ENCODE data around the gene MINDY4.

Gene MINDY4

DNA sequence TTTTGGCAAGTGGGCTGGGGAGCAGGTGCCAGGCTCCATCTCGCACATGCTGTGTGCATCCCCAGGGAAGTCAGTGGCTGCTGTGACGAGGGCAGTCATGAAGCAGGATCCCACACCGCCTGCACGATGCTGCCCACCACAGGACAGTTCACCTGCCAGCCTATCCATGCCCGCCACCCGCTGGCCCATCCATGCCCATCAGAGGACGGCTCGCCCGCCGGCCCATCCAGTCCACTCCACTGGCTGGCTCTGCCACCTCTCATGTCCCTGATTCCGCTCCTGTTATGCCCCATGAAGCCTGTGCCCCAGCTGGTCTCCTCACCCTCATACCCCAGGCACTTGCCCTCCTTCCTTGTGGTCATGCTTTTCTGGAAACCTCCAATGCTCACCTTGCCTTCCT lies 37.5 kb upstream of the MINDY4 start:
- H3K4me3 ChIP-seq (ENCODE audit: low read depth, low read length), result no peak overlapping the region
- TF ChIP-seq CTCF (IDR thresholded peaks at IDR 0.05; ENCODE audit: control insufficient read depth, extremely low read depth, insufficient read depth), result no peak
- no peak for DNase-seq (ENCODE audit: low read depth)

- no peak for TF ChIP-seq CTCF (IDR thresholded peaks at IDR 0.05; ENCODE audit: control insufficient read depth, extremely low read depth, insufficient read depth)
- DNase-seq (ENCODE audit: low read depth), result no peak
- H3K4me3 ChIP-seq (ENCODE audit: low read depth, low read length), result no peak overlapping the region
Observed at GRCh38 chr7:30734497-30734896, 36.7 kb upstream of the MINDY4 start.

DNA sequence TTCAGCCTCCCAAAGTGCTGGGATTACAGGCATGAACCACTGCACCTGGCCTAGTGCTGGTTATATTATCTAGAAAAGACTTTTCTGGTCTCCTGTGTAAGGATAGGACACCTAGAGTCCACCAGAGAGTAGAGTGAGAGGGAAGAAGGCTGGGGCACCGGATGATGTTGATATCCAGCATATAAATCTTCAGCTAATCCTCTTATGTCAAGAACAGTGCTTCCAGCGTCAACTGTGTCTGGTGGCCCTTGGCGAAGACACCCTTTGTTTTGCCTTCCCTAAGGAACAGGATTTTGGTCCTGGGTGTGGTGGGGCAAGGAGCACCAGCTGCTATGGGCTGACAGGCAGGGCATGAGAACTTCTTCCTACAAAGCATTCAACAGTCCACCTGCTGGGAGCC lies 35.6 kb upstream of the MINDY4 start:
- TF ChIP-seq CTCF (IDR thresholded peaks at IDR 0.05; ENCODE audit: control insufficient read depth, extremely low read depth, insufficient read depth), result no peak
- H3K4me3 ChIP-seq (ENCODE audit: low read depth, low read length), result no peak overlapping the region
- no peak for DNase-seq (ENCODE audit: low read depth)

GRCh38 chr7:30736291-30736690 lies 34.9 kb upstream of the MINDY4 start:
- no peak for TF ChIP-seq CTCF (IDR thresholded peaks at IDR 0.05; ENCODE audit: control insufficient read depth, extremely low read depth, insufficient read depth)
- H3K4me3 ChIP-seq (ENCODE audit: low read depth, low read length), result no peak overlapping the region
- no peak for DNase-seq (ENCODE audit: low read depth)

- no peak overlapping the region for H3K4me3 ChIP-seq (ENCODE audit: low read depth, low read length)
- no peak for DNase-seq (ENCODE audit: low read depth)
- TF ChIP-seq CTCF (IDR thresholded peaks at IDR 0.05; ENCODE audit: control insufficient read depth, extremely low read depth, insufficient read depth), result no peak
Observed at GRCh38 chr7:30738026-30738915, 32.9 kb upstream of the MINDY4 start.

GRCh38 chr7:30739691-30740090 lies 31.5 kb upstream of the MINDY4 start:
- DNase-seq (ENCODE audit: low read depth), result no peak
- TF ChIP-seq CTCF (IDR thresholded peaks at IDR 0.05; ENCODE audit: control insufficient read depth, extremely low read depth, insufficient read depth), result no peak
- no peak overlapping the region for H3K4me3 ChIP-seq (ENCODE audit: low read depth, low read length)
